Lower leg skin (tissue), 3 donors: ENCODE measurements around the gene LIPG.

Experiments used
- CTCF ChIP-seq, 3 donors: fragments of 450-650 bp; IDR thresholded peaks; one replicate each; pipeline ENCODE4 v1.5.1; 2016; ENCODE audit warnings: antibody characterized with exemption in 3 of 3, mild to moderate bottlenecking in 3 of 3, moderate library complexity in 2 of 3
- POLR2A ChIP-seq, 2 donors: fragments of 450-650 bp; IDR thresholded peaks; one replicate each; pipeline ENCODE4 v1.6.1; 2016 to 2017; ENCODE audit warnings: antibody characterized with exemption in 2 of 2, mild to moderate bottlenecking in 1 of 2, moderate library complexity in 1 of 2

GRCh38 chr18:49566985-49567384, 5.1 kb downstream of the LIPG start:
- TF ChIP-seq CTCF (IDR thresholded peaks at IDR 0.05) = no peak
- no peak for TF ChIP-seq POLR2A (IDR thresholded peaks at IDR 0.05)
